ENCODE data around the gene HPD.

The HPD gene

DNA sequence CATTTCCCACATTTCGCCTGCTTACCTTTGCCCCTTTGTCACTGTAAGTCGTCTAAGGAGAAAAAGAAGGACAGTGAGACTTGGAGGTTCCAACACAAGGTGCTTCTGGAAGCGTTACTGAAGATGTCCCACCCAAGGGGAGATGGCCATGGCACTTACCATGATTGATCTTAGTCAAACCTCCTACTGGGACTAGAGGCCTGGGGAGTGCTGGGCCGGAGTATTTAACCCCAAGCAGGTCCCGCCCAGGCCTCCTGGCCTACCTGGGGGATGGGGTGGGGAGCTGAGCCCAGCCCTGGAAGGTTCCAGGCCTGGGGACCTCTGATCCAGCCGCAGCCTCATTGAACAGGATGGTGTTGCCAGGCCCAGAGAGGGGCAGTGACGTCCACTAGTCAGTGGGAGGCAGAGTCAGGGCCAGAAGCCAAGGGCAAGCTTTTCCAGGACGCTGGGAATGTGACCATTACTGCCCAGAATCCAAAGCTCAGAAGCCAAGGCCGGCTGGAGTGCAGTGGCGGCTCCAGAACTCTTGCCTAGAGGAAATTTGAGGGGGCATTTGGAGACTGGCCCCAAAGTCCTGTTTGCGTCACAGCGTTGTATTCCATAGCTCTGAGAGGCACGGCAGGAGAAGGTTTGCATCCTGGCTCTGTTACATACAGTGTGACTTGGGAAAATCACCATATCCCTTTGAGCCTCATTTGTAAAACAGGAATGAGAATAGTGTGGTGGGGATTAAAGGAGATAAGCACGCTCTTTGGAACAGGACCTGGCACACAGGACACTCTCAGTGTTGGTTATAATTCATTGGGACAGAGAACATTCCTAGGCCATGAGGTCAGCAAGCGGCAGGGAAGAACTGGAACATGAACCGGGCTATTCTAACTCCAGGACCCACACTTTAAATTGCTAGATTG is at the start of gene HPD:
HPD (minus strand) TSS at position 198 of the 911 bp plus-strand sequence; CDS start at position 162, 36 bp downstream.
- no peak for DNase-seq
- H3K9me3 ChIP-seq (ENCODE audit: severe bottlenecking) = no peaks in the 10 kb centered on the region
- TF ChIP-seq, protein P1, sequence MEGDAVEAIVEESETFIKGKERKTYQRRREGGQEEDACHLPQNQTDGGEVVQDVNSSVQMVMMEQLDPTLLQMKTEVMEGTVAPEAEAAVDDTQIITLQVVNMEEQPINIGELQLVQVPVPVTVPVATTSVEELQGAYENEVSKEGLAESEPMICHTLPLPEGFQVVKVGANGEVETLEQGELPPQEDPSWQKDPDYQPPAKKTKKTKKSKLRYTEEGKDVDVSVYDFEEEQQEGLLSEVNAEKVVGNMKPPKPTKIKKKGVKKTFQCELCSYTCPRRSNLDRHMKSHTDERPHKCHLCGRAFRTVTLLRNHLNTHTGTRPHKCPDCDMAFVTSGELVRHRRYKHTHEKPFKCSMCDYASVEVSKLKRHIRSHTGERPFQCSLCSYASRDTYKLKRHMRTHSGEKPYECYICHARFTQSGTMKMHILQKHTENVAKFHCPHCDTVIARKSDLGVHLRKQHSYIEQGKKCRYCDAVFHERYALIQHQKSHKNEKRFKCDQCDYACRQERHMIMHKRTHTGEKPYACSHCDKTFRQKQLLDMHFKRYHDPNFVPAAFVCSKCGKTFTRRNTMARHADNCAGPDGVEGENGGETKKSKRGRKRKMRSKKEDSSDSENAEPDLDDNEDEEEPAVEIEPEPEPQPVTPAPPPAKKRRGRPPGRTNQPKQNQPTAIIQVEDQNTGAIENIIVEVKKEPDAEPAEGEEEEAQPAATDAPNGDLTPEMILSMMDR (IDR thresholded peaks at IDR 0.05; ENCODE audit: low read depth, low read length) = no peak
- H3K27ac ChIP-seq = peak within 1 kb of the TSS; percentile 29; the same call in 1 of the 2 replicates
- no peaks in the 10 kb centered on the region for H3K27me3 ChIP-seq (ENCODE audit: insufficient read depth, low read depth, severe bottlenecking)
- no peaks in the 10 kb centered on the region for H3K36me3 ChIP-seq
- no peak within 1 kb of the TSS for H3K4me3 ChIP-seq (ENCODE audit: low read depth, low read length)

DNA sequence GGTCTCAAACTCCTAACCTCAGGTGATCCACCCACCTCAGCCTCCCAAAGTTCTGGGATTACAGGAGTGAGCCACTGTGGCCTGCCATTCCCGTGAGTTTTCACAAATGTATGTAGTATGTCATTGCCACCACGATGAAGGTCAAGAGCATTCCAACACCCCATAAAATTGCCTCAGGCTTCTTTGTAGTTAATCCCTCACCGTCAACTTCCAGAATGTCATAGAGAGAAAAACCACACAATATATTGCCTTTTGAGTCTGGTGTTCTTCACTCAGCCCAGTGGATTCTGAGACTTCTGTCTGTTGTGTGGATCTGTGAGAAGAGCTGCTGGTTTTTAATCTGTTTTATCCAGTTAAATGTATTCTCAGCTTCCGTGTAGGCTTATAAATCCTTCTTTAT is 47.1 kb upstream of the HPD start:
- H3K27me3 ChIP-seq (ENCODE audit: insufficient read depth, low read depth, severe bottlenecking) = no peaks in the 10 kb centered on the region
- no peak overlapping the region for H3K4me3 ChIP-seq (ENCODE audit: low read depth, low read length)
- peaks cover 36% of the 10 kb centered on the region for H3K36me3 ChIP-seq
- DNase-seq = no peak
- TF ChIP-seq, protein P1 (IDR thresholded peaks at IDR 0.05; ENCODE audit: low read depth, low read length) = no peak
- H3K27ac ChIP-seq = no peak overlapping the region
- no peaks in the 10 kb centered on the region for H3K9me3 ChIP-seq (ENCODE audit: severe bottlenecking)

DNA sequence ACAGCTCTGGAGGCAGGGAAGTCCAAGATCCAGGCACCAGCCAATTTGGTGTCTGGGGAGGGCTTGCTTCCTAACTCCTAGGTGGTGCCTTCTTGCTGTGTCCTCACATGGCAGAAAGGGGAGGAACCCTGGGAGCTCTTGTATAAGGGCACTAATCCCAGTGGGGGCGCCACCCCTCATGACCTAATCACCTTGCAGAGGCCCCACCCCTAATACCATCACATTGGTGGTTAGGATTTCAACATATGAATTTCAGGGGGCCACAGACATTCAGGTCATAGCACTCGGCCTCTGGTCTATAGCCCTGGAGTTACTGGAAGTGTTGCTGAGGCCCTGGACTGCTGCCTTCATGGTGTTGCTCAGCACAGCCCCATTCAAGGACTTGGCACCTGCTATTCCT is 44.5 kb upstream of the HPD start:
- Histone ChIP-seq H3K4me3 (ENCODE audit: low read depth, low read length) (no peak overlapping the region), H3K27ac (no peak overlapping the region), H3K36me3 (peaks cover 45% of the 10 kb centered on the region), H3K27me3 (ENCODE audit: insufficient read depth, low read depth, severe bottlenecking) (no peaks in the 10 kb centered on the region), H3K9me3 (ENCODE audit: severe bottlenecking) (no peaks in the 10 kb centered on the region)
- TF ChIP-seq, protein P1 (IDR thresholded peaks at IDR 0.05; ENCODE audit: low read depth, low read length) = no peak
- no peak for DNase-seq

DNA sequence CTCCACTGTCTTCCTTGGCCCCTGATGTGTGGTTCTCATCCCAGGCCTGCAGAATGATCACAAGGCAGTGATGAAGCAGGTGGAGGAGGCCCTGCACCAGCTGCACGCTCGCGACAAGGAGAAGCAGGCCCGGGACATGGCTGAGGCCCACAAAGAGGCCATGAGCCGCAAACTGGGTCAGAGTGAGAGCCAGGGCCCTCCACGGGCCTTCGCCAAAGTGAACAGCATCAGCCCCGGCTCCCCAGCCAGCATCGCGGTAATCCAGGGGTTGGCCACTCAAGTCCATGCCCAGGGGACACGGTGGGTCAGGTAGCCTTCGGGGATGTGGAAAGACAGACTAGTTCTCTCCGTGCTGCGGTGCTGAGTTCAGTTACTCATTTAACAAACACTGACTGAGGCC is 40.9 kb upstream of the HPD start:
- DNase-seq = no peak
- no peak overlapping the region for H3K27ac ChIP-seq
- no peaks in the 10 kb centered on the region for H3K27me3 ChIP-seq (ENCODE audit: insufficient read depth, low read depth, severe bottlenecking)
- TF ChIP-seq, protein P1 (IDR thresholded peaks at IDR 0.05; ENCODE audit: low read depth, low read length) = no peak
- peaks cover 57% of the 10 kb centered on the region for H3K36me3 ChIP-seq
- no peaks in the 10 kb centered on the region for H3K9me3 ChIP-seq (ENCODE audit: severe bottlenecking)
- no peak overlapping the region for H3K4me3 ChIP-seq (ENCODE audit: low read depth, low read length)

DNA sequence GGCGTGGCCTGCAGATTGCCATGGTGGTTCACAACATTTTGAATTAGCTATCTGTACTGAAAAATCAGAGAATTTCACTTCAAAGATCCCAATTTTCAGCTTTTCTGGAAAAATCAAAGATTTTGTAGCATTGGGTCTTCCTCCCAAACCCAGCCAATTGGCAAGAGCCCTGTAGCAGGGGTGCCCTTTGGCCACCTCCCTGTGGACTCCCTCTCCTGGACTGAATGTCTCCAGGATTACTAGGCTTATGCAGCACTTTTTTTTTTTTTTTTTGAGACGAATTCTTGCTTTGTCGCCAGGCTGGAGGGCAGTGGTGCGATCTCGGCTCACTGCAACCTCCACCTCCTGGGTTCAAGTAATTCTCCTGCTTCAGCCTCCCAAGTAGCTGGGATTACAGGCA is 39.6 kb upstream of the HPD start:
- DNase-seq = no peak
- TF ChIP-seq, protein P1 (IDR thresholded peaks at IDR 0.05; ENCODE audit: low read depth, low read length) = no peak
- peaks cover 54% of the 10 kb centered on the region for H3K36me3 ChIP-seq

More for the DNA sequence above, 39.6 kb upstream of the HPD start:
- Histone ChIP-seq H3K4me3 (ENCODE audit: low read depth, low read length) (no peak overlapping the region), H3K27me3 (ENCODE audit: insufficient read depth, low read depth, severe bottlenecking) (no peaks in the 10 kb centered on the region), H3K9me3 (ENCODE audit: severe bottlenecking) (no peaks in the 10 kb centered on the region), H3K27ac (no peak overlapping the region)

Measured in WERI-Rb-1 (cell line).